Measurements from ENCODE around the gene MEIOSIN.

- TF ChIP-seq, protein P1, sequence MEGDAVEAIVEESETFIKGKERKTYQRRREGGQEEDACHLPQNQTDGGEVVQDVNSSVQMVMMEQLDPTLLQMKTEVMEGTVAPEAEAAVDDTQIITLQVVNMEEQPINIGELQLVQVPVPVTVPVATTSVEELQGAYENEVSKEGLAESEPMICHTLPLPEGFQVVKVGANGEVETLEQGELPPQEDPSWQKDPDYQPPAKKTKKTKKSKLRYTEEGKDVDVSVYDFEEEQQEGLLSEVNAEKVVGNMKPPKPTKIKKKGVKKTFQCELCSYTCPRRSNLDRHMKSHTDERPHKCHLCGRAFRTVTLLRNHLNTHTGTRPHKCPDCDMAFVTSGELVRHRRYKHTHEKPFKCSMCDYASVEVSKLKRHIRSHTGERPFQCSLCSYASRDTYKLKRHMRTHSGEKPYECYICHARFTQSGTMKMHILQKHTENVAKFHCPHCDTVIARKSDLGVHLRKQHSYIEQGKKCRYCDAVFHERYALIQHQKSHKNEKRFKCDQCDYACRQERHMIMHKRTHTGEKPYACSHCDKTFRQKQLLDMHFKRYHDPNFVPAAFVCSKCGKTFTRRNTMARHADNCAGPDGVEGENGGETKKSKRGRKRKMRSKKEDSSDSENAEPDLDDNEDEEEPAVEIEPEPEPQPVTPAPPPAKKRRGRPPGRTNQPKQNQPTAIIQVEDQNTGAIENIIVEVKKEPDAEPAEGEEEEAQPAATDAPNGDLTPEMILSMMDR (IDR thresholded peaks at IDR 0.05): peak; percentile 69 to 85 (median 80)
- TF ChIP-seq POLR2A (IDR thresholded peaks at IDR 0.05): no peak
Observed at GRCh38 chr19:45693106-45693788, 40.0 kb upstream of the MEIOSIN start.

All from uterus (tissue), 2 donors.